NAMALWA (cell line): ENCODE measurements around the gene RNF112.
A peak's percentile ranks its signal among the peaks of the same experiment; 100 is the strongest.

Experiments
- DNase-seq: peaks from one replicate; pipeline ENCODE4 v3.0.0-alpha.2; 2015; ENCODE audit warnings: low spot score

RNF112 gene

GRCh38 chr17:19410875-19411620 lies at the start of gene RNF112:
Gene RNF112 (plus strand): TSS chr17:19411232. CDS start chr17:19411409, 177 bp downstream.
- no peak for DNase-seq

GRCh38 chr17:19361326-19361725 lies 49.7 kb upstream of the RNF112 start:
- no peak for DNase-seq

GRCh38 chr17:19361944-19362276 lies 49.1 kb upstream of the RNF112 start:
- no peak for DNase-seq

- DNase-seq = peak; percentile 85
These were observed 48.5 kb upstream of the RNF112 start, which contains the start of gene B9D1 for GRCh38 chr17:19362277-19363113. Gene B9D1 (minus strand): TSS chr17:19362723. CDS start chr17:19362569, 154 bp downstream.

- no peak for DNase-seq
These were observed 48.0 kb upstream of the RNF112 start for GRCh38 chr17:19363114-19363438.

GRCh38 chr17:19363460-19364035 lies 47.5 kb upstream of the RNF112 start:
- DNase-seq = no peak

GRCh38 chr17:19364699-19365498 lies 46.1 kb upstream of the RNF112 start:
- no peak for DNase-seq

- DNase-seq = no peak
These were observed 45.6 kb upstream of the RNF112 start for GRCh38 chr17:19365499-19365817.

GRCh38 chr17:19365833-19366636 lies 45.0 kb upstream of the RNF112 start:
- DNase-seq = no peak

- no peak for DNase-seq
These were observed 44.4 kb upstream of the RNF112 start for GRCh38 chr17:19366637-19366972.

GRCh38 chr17:19368229-19368628 lies 42.8 kb upstream of the RNF112 start:
- no peak for DNase-seq

- DNase-seq = no peak
These were observed 41.8 kb upstream of the RNF112 start for GRCh38 chr17:19369107-19369778.

GRCh38 chr17:19369846-19370492 lies 41.1 kb upstream of the RNF112 start:
- DNase-seq = no peak

- DNase-seq = no peak
These were observed 40.5 kb upstream of the RNF112 start for GRCh38 chr17:19370493-19370960.

- no peak for DNase-seq
These were observed 39.6 kb upstream of the RNF112 start for GRCh38 chr17:19371259-19372010.

- DNase-seq = no peak
These were observed 39.0 kb upstream of the RNF112 start for GRCh38 chr17:19372011-19372370.

- no peak for DNase-seq
These were observed 38.6 kb upstream of the RNF112 start for GRCh38 chr17:19372439-19372838.

GRCh38 chr17:19372866-19373504 lies 38.0 kb upstream of the RNF112 start:
- no peak for DNase-seq

GRCh38 chr17:19374136-19374535 lies 36.9 kb upstream of the RNF112 start:
- DNase-seq = no peak
